ENCODE measurements around the gene STATH. TPM values are rescaled to one million over a fixed set of nuclear protein-coding genes. Genes with fewer than 3 reads are reported as not detected.

Gene STATH
- total RNA-seq, 2 experiments from 2014 or later, result not detected

GRCh38 chr4:69977582-69977981 is 18.2 kb upstream of the STATH start:
- H3K4me3 Mint-ChIP-seq, result no peak overlapping the region
- no peak overlapping the region for H3K27ac Mint-ChIP-seq
- no peaks in the 10 kb centered on the region for H3K9me3 Mint-ChIP-seq
- no peaks in the 10 kb centered on the region for H3K27me3 Mint-ChIP-seq
- no peak for DNase-seq
- no peaks in the 10 kb centered on the region for H3K27me3 ChIP-seq (ENCODE audit: control insufficient read depth in 1 of 2, insufficient read depth in 2 of 2, low read length in 2 of 2)
- H3K36me3 Mint-ChIP-seq (ENCODE audit: low read depth), result no peaks in the 10 kb centered on the region
- intact Hi-C loops (cut with DNase I, micrococcal nuclease), result no loop called here
- H3K9me3 ChIP-seq (ENCODE audit: control insufficient read depth in 1 of 2, insufficient read depth in 1 of 2, low read length in 2 of 2), result peaks cover 0 to 5% of the 10 kb centered on the region in 2 experiments
- POLR2A ChIA-PET, result no interaction called here
- H3K4me1 ChIP-seq (ENCODE audit: insufficient read depth, low read length), result no peaks in the 10 kb centered on the region
- no peak overlapping the region for H3K4me3 ChIP-seq (ENCODE audit: low read length)
- ATAC-seq (ENCODE audit: poor library complexity), result no peak
- CTCF ChIA-PET, result no interaction called here
- H3K4me1 Mint-ChIP-seq (ENCODE audit: low read depth), result no peaks in the 10 kb centered on the region
- TF ChIP-seq CTCF (IDR thresholded peaks at IDR 0.05), result no peak
- no peaks in the 10 kb centered on the region for H3K36me3 ChIP-seq (ENCODE audit: insufficient read depth, low read length)
- no peak overlapping the region for H3K27ac ChIP-seq (ENCODE audit: low read depth in 1 of 2, low read length in 2 of 2)

- H3K36me3 ChIP-seq (ENCODE audit: insufficient read depth, low read length), result no peaks in the 10 kb centered on the region
- H3K27me3 Mint-ChIP-seq, result no peaks in the 10 kb centered on the region
- no peak overlapping the region for H3K4me3 Mint-ChIP-seq
- no peak for DNase-seq
- no peaks in the 10 kb centered on the region for H3K4me1 Mint-ChIP-seq (ENCODE audit: low read depth)
- ChIA-PET POLR2A (no interaction called here), CTCF (no interaction called here)
- H3K4me3 ChIP-seq (ENCODE audit: low read length), result no peak overlapping the region
- no peaks in the 10 kb centered on the region for H3K4me1 ChIP-seq (ENCODE audit: insufficient read depth, low read length)
- H3K27ac Mint-ChIP-seq, result no peak overlapping the region
- H3K36me3 Mint-ChIP-seq (ENCODE audit: low read depth), result no peaks in the 10 kb centered on the region
- no peaks in the 10 kb centered on the region for H3K9me3 Mint-ChIP-seq
- no peaks in the 10 kb centered on the region for H3K27me3 ChIP-seq (ENCODE audit: control insufficient read depth in 1 of 2, insufficient read depth in 2 of 2, low read length in 2 of 2)
- ATAC-seq (ENCODE audit: poor library complexity), result no peak
- no peak overlapping the region for H3K27ac ChIP-seq (ENCODE audit: low read depth in 1 of 2, low read length in 2 of 2)
- TF ChIP-seq CTCF (IDR thresholded peaks at IDR 0.05), result no peak
- intact Hi-C loops (cut with DNase I, micrococcal nuclease), result no loop called here
- no peaks in the 10 kb centered on the region for H3K9me3 ChIP-seq (ENCODE audit: control insufficient read depth in 1 of 2, insufficient read depth in 1 of 2, low read length in 2 of 2)
These were observed 11.7 kb upstream of the STATH start for GRCh38 chr4:69984030-69984443.

GRCh38 chr4:69986663-69987062 is 9.1 kb upstream of the STATH start:
- Mint-ChIP-seq H3K27ac (no peak overlapping the region), H3K4me3 (no peak overlapping the region), H3K36me3 (ENCODE audit: low read depth) (no peaks in the 10 kb centered on the region), H3K27me3 (no peaks in the 10 kb centered on the region), H3K4me1 (ENCODE audit: low read depth) (no peaks in the 10 kb centered on the region), H3K9me3 (no peaks in the 10 kb centered on the region)
- no peak for TF ChIP-seq CTCF (IDR thresholded peaks at IDR 0.05)
- Histone ChIP-seq H3K4me1 (ENCODE audit: insufficient read depth, low read length) (no peaks in the 10 kb centered on the region), H3K4me3 (ENCODE audit: low read length) (no peak overlapping the region), H3K9me3 (ENCODE audit: control insufficient read depth in 1 of 2, insufficient read depth in 1 of 2, low read length in 2 of 2) (no peaks in the 10 kb centered on the region), H3K27me3 (ENCODE audit: control insufficient read depth in 1 of 2, insufficient read depth in 2 of 2, low read length in 2 of 2) (no peaks in the 10 kb centered on the region), H3K36me3 (ENCODE audit: insufficient read depth, low read length) (no peaks in the 10 kb centered on the region), H3K27ac (ENCODE audit: low read depth in 1 of 2, low read length in 2 of 2) (no peak overlapping the region)
- ChIA-PET POLR2A (no interaction called here), CTCF (no interaction called here)
- ATAC-seq (ENCODE audit: poor library complexity) (no peak), DNase-seq (no peak)
- intact Hi-C loops (cut with DNase I, micrococcal nuclease), result no loop called here
